Fibroblast of villous mesenchyme (primary cell): Measurements from ENCODE around the gene CYSRT1. TPM values are rescaled to one million over a fixed set of nuclear protein-coding genes. Genes with fewer than 3 reads are reported as not detected.

ENCODE experiments used
- DNase-seq: peaks from one replicate; pipeline ENCODE4 v3.0.0-alpha.2; 2010; ENCODE audit warnings: low read depth
- H3K4me3 ChIP-seq: 2 replicates; pipeline ENCODE4 v1.5.1; 2011; ENCODE audit warnings: low read depth, mild to moderate bottlenecking, low read length
- CTCF ChIP-seq: IDR thresholded peaks from 2 replicates; pipeline ENCODE4 v1.5.1; 2012; ENCODE audit warnings: low read depth, mild to moderate bottlenecking, low read length; ENCODE audit not compliant: insufficient read depth
- total RNA-seq: library from RNA; depleted of rRNA; stranded (reverse); fragments of >200 nt; gene quantifications from 2 replicates; pipeline ENCODE4 v1.2.3, GENCODE V29; 2012

Gene CYSRT1
- total RNA-seq, 1 donor, result under 0.01 TPM

DNA sequence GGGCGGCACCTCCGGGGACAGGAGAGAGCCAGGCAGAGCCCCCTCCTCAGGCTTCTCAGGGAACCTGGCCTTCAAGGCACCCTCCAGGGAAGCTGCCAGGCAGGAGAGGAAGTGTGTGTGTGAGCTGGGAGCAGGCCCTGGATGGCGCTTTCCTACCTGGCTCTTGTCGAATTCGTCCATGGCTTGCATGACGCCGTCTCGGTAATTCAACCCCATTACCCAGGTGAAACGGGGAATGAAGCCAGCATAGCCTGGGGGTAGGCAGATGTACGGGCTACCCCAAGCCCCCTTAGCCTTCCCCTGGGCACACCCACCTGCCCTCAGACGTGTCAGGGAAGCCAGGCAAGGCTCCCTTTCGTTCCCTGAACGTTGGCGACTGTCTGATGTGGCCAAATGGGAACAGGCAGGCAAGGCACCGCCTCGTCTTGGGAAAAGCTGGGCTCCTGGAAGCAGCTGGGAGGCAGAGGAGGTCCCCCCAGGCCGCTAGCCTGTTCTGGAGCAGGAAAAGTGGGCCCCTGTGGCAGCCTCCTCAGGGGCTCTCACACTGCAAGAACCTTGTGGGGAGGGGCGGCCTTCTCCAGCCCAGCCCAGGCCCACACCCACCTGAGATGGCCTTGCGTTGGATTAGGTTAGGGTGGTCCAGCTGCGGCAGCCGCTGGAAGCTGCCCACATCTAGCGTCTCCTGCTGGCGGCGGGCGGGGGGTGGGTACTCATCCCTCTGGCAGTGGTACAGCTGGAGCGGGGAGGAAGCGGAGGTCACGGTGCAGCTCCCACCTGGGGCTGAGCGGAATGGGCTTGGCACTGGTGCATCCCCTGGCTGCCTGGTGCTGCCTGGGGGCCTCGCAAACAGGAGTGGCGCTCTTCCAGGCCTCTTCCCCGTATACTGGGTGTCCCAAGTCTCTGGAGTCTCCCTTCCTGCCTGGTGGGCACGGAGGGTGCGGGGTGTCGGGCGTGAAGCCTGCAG lies 19.8 kb downstream of the CYSRT1 start:
- DNase-seq, result no peak

DNA sequence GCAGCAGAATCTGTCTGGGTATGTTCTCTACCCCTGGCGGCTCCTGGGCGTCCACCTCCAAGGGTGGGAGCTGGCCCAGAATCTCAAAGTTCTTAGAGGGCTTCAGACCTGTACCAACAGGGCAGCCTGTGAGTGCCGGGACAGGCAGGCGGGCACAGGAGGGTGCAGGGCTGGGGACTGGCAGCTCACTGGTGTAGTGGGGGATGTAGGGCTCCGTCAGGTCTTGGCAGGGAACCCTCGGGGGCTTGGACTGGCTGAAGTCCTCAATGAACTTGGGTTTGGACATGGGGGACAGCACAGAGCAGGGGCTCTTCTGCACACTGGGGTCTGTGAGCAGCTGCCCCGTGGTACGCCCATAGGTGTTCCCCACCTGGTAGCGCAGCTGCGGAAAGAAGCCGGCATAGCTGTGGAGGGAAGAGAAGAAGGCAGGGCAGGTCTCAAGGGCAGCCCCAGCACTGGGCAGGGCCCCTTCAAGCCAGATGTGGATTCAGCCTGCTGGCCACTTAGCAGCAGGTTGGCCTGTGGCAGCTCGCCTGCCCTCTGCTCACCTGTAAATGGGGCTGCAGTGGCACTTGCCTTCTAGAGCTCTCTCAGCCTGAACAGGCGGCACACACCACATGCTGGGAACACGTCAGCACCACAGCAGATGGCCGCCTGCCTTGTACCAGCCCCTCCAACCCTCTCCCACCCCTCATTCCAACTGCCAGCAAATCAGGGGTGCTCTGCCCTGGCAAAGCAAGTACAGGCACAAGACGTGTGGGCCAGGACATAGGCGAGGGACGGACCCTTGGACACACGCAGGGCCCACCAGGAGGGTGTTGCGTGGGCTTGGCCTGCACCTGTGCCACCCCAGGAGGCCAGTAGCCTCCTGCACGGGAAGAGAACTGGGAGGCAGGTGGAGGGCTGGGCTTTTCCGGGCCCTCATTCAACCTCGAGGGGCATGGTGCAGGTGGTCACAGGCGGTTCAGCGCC lies 20.8 kb downstream of the CYSRT1 start:
- DNase-seq, result no peak
- no peak for TF ChIP-seq CTCF
- no peak overlapping the region for H3K4me3 ChIP-seq

More for the DNA sequence above, 19.8 kb downstream of the CYSRT1 start:
- no peak for TF ChIP-seq CTCF
- no peak overlapping the region for H3K4me3 ChIP-seq

- DNase-seq, result no peak
- no peak overlapping the region for H3K4me3 ChIP-seq
- no peak for TF ChIP-seq CTCF
Observed at GRCh38 chr9:137247135-137247915, 22.4 kb downstream of the CYSRT1 start.

- no peak for DNase-seq
- no peak overlapping the region for H3K4me3 ChIP-seq
- TF ChIP-seq CTCF, result no peak
Observed at GRCh38 chr9:137247916-137248175, 22.9 kb downstream of the CYSRT1 start.

GRCh38 chr9:137250329-137251193 lies 25.6 kb downstream of the CYSRT1 start:
- H3K4me3 ChIP-seq, result no peak overlapping the region
- no peak for TF ChIP-seq CTCF
- no peak for DNase-seq

- no peak within 1 kb of the TSS for H3K4me3 ChIP-seq
- no peak for TF ChIP-seq CTCF
- DNase-seq, result no peak
Observed at GRCh38 chr9:137251194-137251461, 26.2 kb downstream of the CYSRT1 start, which contains the start of gene STPG3. Gene STPG3, plus strand, starts transcription at chr9:137251286. Its CDS starts 1 bp downstream, at chr9:137251287.
